AG04449 (cell line): ENCODE results near the gene TAF15.

Experiments
- CTCF ChIA-PET: fragments of 350-600 bp; formaldehyde crosslinking; extraction: SDS; loops from one replicate; lab custom pipeline; 2021; ENCODE audit warnings: antibody characterized with exemption; lab: Yijun Ruan, JAX
- POLR2A ChIA-PET: fragments of 400-600, 350-600 bp; formaldehyde crosslinking; extraction: SDS; loops from one replicate; lab custom pipeline; 2020; ENCODE audit warnings: antibody characterized with exemption, inconsistent platforms; lab: Yijun Ruan, JAX
- DNase-seq: peaks from one replicate; pipeline ENCODE4 v3.0.0-alpha.2; 2010; ENCODE audit warnings: low read depth, low spot score
- H3K4me3 ChIP-seq: 2 replicates; pipeline ENCODE4 v1.5.1; 2011; ENCODE audit warnings: low read depth, mild to moderate bottlenecking, control low read depth, low read length
- CTCF ChIP-seq: IDR thresholded peaks from one replicate; pipeline ENCODE4 v1.5.1; 2011; ENCODE audit warnings: mild to moderate bottlenecking, moderate library complexity, low read length, control low read depth, inconsistent platforms; ENCODE audit not compliant: insufficient read depth; ENCODE audit errors: missing control alignments

The TAF15 gene

GRCh38 chr17:35847006-35847405 lies 37.7 kb downstream of the TAF15 start:
- DNase-seq, result no peak
- CTCF ChIA-PET, result interaction anchor here (1.0 to 3.9 kb wide), 5 partner anchors 8 to 302 kb away, joined by 3 to 19 read pairs (median 6); partner anchors contain the start of gene TAF15
- TF ChIP-seq CTCF, result no peak
- H3K4me3 ChIP-seq, result no peak overlapping the region
- POLR2A ChIA-PET, result no interaction called here

- POLR2A ChIA-PET, result no interaction called here
- no peak overlapping the region for H3K4me3 ChIP-seq
- CTCF ChIA-PET, result interaction anchor here (1.1 to 3.9 kb wide), 11 partner anchors 9 to 301 kb away, joined by 3 to 19 read pairs (median 6); partner anchors contain the start of gene TAF15
- no peak for DNase-seq
- TF ChIP-seq CTCF, result no peak
Observed at GRCh38 chr17:35847633-35848373, 38.5 kb downstream of the TAF15 start.

GRCh38 chr17:35849469-35850348 lies 40.4 kb downstream of the TAF15 start:
- H3K4me3 ChIP-seq, result no peak overlapping the region
- ChIA-PET CTCF (interaction anchor here (0.8 to 3.9 kb wide), 23 partner anchors 8 to 301 kb away, joined by 3 to 19 read pairs (median 5); partner anchors contain the start of gene HEATR9), POLR2A (no interaction called here)
- peak; percentile 62 for TF ChIP-seq CTCF
- DNase-seq, result peak; percentile 10

- DNase-seq, result no peak
- TF ChIP-seq CTCF, result no peak
- CTCF ChIA-PET, result interaction anchor here (1.4 to 1.7 kb wide), 2 partner anchors 9 kb away, joined by 3 to 5 read pairs; no protein-coding TSS in a partner anchor
- H3K4me3 ChIP-seq, result no peak overlapping the region
- POLR2A ChIA-PET, result no interaction called here
Observed at GRCh38 chr17:35855965-35856364, 46.7 kb downstream of the TAF15 start.

- no peak for DNase-seq
- POLR2A ChIA-PET, result no interaction called here
- CTCF ChIA-PET, result interaction anchor here (1.4 kb wide), 1 partner anchor 10 kb away, joined by 3 read pairs; no protein-coding TSS in a partner anchor
- TF ChIP-seq CTCF, result no peak
- H3K4me3 ChIP-seq, result no peak overlapping the region
Observed at GRCh38 chr17:35856603-35857002, 47.3 kb downstream of the TAF15 start.
